PFSK-1 (cell line): ENCODE results near the gene CHST10.

Experiments used
- POLR2AphosphoS5 ChIP-seq: IDR thresholded peaks from 2 replicates; pipeline ENCODE4 v1.6.1; 2012; ENCODE audit warnings: low read depth, mild to moderate bottlenecking, control low read depth, low read length, moderate library complexity
- REST ChIP-seq, 2 experiments: IDR thresholded peaks; 2 replicates each; pipeline versions ENCODE4 v1.6.1 to v1.8.0; 2011 to 2012; ENCODE audit warnings: low read depth in 2 of 2, low read length in 2 of 2, control low read depth in 1 of 2, inconsistent platforms in 1 of 2, mild to moderate bottlenecking in 1 of 2, moderate library complexity in 1 of 2; ENCODE audit not compliant: insufficient read depth in 1 of 2
- SIN3A ChIP-seq: IDR thresholded peaks from 2 replicates; pipeline ENCODE4 v1.6.1; 2012; ENCODE audit warnings: mild to moderate bottlenecking, low read length, moderate library complexity, borderline replicate concordance; ENCODE audit not compliant: insufficient read depth
- TAF1 ChIP-seq: IDR thresholded peaks from 2 replicates; pipeline ENCODE4 v1.6.1; 2012; ENCODE audit warnings: low read length, control low read depth, borderline replicate concordance; ENCODE audit not compliant: insufficient read depth

GRCh38 chr2:100460904-100461530 is 43.5 kb upstream of the CHST10 start:
- no peak for TF ChIP-seq POLR2AphosphoS5
- no peak for TF ChIP-seq TAF1
- TF ChIP-seq REST (IDR thresholded peaks at IDR 0.05; ENCODE audit: insufficient read depth in 1 of 2, low read depth in 2 of 2, low read length in 2 of 2), result no peak
- TF ChIP-seq SIN3A, result no peak
